ENCODE results near the gene HOXD13.

Gene HOXD13

DNA sequence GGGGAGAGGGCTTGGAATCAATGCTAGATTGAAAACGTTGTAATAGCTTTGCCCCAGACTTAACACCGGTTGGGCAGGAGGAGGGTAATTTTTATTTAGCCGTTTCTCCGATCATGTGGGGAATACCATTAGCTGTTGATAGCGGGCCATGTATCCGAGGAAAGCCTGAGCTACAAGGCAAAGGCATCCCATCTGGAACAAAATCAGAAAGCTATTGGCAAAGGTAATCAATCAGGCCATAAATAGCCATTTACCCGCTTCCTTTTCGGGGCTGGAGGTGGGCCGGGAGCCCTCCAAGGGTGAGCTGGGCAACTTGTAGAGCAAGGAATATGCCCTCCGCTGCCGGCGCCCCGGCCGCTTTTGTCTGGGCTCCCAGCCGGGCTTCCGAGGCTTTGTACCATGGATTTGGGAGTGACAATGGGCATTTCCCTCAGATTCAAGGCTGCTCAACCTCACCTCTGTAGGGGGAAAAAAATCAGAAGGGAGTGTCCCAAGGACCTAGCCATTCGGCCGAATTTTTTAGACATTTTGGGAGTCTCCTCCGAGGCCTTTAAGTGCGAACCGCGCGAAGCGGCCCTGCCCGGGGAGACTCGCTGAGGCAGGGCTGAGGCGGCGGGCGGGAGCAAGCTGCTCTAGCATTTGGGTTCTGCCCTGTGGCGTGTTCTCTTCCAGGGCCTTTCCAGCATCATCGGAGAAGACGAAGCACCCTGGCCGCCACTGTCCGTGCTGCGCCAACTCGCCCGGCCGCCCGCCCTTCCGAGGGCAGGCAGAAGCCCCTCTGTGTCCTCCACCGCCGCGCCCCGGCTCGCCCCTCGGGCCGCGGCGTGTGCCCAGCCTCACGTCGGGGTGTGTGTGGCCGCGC lies 28.9 kb downstream of the HOXD13 start:
- DNase-seq: no peak

DNA sequence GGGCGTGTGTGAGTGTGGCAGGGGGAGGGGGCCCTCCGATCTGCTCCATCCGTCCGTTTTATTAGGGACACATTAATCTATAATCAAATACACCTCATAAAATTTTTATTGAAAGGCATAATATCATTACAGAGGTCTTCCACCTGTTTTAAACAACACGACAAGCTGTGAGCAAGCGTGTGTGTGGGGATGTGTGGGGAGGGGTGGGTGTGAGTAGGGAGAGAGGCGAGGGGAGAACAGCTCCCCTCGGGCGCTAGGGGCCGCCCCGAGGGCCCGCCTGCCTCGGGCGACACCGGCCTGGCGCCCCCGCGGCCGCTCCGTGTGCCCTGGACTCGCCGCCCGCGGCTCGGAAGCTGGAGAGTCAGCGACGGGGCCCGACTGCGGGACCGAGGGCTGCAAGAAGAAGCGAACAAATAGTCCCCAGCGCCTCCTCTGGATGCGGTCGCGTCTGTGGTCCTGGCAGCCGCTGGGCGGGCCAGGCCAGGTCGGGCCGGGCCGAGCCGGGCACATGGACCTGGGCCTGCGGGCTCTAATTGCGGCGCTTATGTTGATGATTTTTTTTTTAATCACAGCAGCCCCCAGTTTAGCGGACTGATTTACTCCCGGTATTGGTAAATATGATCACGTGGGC lies 29.6 kb downstream of the HOXD13 start:
- DNase-seq: peak; percentile 86

GRCh38 chr2:176122683-176123410 lies 30.3 kb downstream of the HOXD13 start, which contains the start of gene HOXD9:
Gene HOXD9 (plus strand): TSS chr2:176122719. CDS start chr2:176122769, 50 bp downstream.
- peak; percentile 62 for DNase-seq

GRCh38 chr2:176123411-176124109 lies 31.0 kb downstream of the HOXD13 start:
- no peak for DNase-seq

DNA sequence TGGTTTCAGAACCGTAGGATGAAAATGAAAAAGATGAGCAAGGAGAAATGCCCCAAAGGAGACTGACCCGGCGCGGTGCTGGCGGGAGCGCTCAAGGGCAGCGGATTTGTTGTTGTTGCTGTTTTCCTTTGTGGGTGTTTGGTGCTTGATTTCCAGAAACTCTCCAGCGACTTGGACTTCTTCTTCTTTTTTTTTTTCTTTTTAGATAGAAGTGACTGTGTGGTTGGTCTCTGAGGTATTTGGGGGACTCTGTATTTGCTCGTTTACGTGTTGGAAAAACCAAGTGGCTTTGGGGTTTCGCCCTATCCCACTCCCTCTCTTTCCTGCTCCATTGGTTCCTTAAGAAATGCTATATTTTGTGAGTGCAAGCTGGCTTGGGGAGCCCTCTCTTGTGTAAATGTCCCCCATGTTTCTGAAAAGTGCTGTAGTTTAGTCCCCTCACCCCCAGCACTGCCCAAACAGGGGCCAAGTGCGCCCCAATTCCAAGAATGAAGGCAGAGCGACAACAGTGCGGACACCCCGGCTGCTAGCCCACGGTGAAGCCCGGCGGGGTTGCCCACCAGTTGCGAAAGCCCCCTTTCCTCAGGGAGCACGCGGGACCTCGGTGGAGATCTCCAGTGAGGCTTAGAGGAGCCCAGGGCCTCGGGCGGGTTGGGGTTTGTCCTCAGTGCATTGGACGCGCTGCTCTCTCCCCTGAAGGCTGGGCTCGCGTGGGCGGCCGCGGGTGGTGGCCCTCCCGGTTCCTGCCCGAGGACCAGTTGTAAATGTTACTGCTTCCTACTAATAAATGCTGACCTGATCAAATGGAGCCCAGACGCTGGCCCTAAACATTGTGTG lies 31.8 kb downstream of the HOXD13 start:
- no peak for DNase-seq

- DNase-seq: no peak
Observed at GRCh38 chr2:176124947-176125771, 32.6 kb downstream of the HOXD13 start.

- no peak for DNase-seq
Observed at GRCh38 chr2:176125772-176126054, 33.2 kb downstream of the HOXD13 start.

GRCh38 chr2:176126929-176127773 lies 34.6 kb downstream of the HOXD13 start:
- peak; percentile 81 for DNase-seq

GRCh38 chr2:176127774-176128072 lies 35.2 kb downstream of the HOXD13 start:
- DNase-seq: no peak

- DNase-seq: peak; percentile 39
Observed at GRCh38 chr2:176128172-176128981, 35.9 kb downstream of the HOXD13 start.

DNA sequence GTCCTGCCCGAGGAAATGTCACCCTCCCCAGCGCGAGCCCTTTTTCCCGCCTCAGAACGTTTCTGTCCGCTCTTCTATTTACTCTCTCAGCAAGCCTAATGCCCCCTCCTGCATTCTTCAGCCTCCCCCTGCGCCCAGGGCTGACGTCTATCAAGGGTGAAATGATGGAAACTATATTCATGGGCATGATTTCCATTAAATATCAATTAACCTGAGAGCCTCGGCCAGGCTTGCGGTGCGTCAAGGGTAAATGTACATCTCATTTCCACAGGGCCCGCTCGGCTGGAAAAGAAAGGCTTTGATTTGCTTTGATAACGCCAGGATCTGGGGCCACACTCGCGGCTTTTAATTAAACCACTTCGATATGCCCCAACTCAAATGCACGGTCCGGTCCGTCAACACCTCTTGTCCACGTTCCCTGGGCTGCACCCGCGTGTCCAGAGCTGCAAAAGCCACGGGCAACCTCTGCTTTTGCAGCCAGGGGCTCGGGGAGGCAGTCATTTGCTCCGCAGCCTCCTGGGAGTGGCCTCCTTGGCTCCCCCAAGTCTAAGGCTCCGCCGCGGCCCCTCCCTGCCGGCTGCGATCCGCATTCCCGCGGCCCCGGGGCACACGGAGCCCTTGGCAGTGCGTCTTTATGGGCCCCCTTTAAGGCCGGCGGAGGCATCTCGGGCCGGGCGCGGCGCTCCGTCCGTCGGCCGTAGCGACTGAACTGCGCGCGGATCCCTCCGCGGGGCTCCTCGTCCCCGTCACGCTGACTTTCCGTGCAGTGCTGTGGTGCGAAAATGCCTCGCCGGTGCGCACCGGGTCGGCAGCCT lies 36.7 kb downstream of the HOXD13 start, which contains the start of gene HOXD8:
HOXD8 (plus strand) TSS at position 724 of the 815 bp plus-strand sequence. CDS start 662 bp downstream, outside the sequence.
- DNase-seq: peak; percentile 86

GRCh38 chr2:176129813-176130146 lies 37.3 kb downstream of the HOXD13 start:
- DNase-seq: peak; percentile 71

DNA sequence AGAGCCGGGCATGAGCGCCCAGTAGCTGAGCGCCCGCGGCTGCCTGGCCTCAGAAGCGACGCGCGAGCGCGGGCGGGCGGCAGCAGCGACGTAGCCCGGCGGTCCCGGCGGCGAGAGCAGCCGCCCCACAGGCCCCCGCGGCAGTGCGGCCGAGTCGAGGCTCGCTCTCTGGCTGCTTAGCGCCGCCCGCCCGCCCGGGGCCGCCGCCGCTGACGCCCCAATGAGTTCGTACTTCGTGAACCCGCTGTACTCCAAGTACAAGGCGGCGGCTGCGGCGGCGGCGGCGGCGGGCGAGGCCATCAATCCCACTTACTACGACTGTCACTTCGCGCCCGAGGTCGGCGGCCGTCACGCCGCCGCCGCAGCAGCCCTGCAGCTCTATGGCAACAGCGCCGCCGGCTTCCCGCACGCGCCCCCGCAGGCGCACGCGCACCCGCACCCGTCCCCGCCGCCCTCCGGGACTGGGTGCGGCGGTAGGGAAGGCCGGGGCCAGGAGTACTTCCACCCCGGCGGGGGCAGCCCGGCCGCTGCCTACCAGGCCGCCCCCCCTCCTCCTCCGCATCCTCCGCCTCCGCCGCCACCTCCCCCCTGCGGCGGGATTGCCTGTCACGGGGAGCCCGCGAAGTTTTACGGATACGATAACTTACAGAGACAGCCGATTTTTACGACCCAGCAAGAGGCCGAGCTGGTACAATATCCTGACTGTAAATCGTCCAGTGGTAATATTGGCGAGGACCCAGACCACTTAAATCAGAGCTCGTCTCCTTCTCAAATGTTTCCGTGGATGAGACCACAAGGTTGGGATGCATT lies 37.8 kb downstream of the HOXD13 start:
- DNase-seq: peak; percentile 82

DNA sequence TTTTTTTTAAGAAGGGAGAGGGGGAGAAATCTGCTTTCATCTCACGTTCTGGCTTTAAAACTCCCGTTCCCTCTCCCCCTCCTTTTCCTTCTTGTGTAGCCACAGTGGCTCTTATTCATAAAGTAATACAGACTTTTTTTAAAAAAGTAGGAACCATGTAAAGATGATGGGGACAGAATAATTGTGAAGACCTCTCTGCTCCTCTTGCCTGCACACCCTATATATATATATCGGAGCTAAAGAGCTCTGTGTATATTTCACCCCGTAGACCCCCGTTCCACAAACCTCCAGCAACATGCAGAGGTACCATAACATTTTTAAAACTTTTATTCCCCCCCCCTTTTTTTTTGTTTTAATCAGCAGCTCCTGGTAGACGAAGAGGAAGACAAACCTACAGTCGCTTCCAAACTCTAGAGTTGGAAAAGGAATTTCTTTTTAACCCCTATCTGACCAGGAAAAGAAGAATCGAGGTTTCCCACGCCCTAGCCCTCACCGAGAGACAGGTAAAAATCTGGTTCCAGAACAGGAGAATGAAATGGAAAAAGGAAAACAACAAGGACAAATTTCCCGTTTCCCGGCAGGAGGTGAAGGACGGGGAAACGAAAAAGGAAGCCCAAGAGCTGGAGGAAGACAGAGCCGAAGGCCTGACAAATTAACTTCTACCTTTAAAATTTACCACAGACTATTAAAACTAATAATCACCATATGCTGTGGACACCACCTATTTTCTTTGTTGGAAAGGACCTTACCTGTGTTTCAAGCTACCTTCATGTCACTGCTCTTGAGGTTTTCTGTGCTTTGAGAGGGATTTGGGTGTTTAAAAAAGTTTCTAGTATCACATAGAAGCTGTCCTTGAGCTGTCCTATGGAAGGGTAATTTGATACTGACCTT lies 38.7 kb downstream of the HOXD13 start:
- no peak for DNase-seq

GRCh38 chr2:176131848-176132158 lies 39.3 kb downstream of the HOXD13 start:
- DNase-seq: no peak

DNA sequence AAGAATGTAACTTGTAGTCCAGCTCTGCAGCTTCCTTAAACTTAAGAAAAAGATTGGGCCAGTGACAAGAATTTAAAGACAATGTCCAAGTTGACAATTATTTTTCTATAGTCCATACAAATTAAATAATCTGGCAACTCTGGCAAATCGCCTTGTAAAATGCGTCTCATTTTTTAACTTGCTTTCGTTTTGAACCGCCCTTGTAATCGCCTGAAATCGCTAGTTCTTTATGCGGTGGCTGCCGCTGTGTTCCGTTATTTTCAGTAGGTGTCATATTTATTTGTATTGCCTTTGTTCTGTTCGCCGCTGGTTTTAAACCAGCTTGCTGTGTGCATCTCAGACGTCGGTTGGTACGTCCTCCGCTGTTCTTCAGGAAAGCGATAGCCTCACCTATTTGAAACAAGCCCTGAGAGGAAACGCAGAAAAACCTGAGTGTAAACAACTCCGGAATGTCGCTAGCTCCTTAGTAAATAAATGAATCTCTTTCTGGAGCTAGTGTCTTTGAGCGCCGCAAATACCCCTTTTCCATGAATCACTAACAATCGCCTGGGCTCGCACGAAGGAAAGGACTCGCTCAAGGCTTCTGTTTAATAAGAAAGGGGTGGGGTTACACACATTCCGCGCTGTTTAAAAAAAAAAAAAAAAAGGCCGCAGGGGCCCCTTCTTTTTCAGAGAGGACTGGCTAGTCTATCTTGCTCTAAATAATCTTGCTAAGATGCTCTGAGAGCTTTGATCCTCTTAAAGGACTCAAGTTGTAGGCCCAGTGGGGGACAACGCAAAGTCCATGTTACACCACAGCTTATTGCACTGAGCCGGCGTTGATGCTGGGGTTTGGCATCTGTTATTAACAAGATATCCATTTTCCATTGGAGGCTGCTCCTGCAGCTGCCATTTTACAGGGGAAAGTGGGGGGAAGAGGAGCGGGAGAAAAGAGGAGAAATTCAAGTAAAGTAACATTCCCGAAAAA lies 40.0 kb downstream of the HOXD13 start:
- peak; percentile 96 for DNase-seq
